Bronchial epithelial cell (primary cell): ENCODE data around the gene EIF4E1B. TPM values are rescaled to one million over a fixed set of nuclear protein-coding genes. Genes with fewer than 3 reads are reported as not detected.
"Not testable (repeated sequence)": the region's sequence is repeated elsewhere in the genome, so short reads cannot be mapped to it uniquely, and the experiment has no call there.

Experiments
- DNase-seq: peaks from one replicate; pipeline ENCODE4 v3.0.0-alpha.2; 2010; ENCODE audit warnings: low read depth
- FAIRE-seq: peaks from 2 replicates; lab custom pipeline; 2011; peaks lifted over from hg19 to GRCh38; lab: Jason Lieb, UNC
- H3K27me3 ChIP-seq: 2 replicates; pipeline ENCODE4 v1.5.1; 2011; ENCODE audit warnings: low read length; ENCODE audit not compliant: control insufficient read depth, insufficient read depth
- H3K36me3 ChIP-seq: 2 replicates; pipeline ENCODE4 v1.5.1; 2011; ENCODE audit warnings: low read length; ENCODE audit not compliant: control insufficient read depth, insufficient read depth
- H3K4me3 ChIP-seq: 2 replicates; pipeline ENCODE4 v1.5.1; 2011; ENCODE audit warnings: mild to moderate bottlenecking, low read depth, low read length, control low read depth
- CTCF ChIP-seq: IDR thresholded peaks from 2 replicates; pipeline ENCODE4 v1.5.1; 2011; ENCODE audit warnings: mild to moderate bottlenecking, moderate library complexity, low read length, control low read depth, inconsistent platforms; ENCODE audit not compliant: insufficient read depth, severe bottlenecking
- total RNA-seq: library from RNA; depleted of rRNA; stranded (reverse); fragments of >200 nt; gene quantifications from 2 replicates; pipeline ENCODE4 v1.2.1, GENCODE V29; 2014

Gene EIF4E1B
- total RNA-seq, 1 donor from 2014 or later: not detected

GRCh38 chr5:176589039-176589769 is 41.3 kb upstream of the EIF4E1B start:
- no peak for TF ChIP-seq CTCF
- no peak for DNase-seq
- no peaks in the 10 kb centered on the region for H3K36me3 ChIP-seq
- H3K27me3 ChIP-seq: no peaks in the 10 kb centered on the region
- FAIRE-seq: no peak
- H3K4me3 ChIP-seq: no peak overlapping the region

GRCh38 chr5:176590035-176590717 is 40.3 kb upstream of the EIF4E1B start:
- FAIRE-seq (no peak), DNase-seq (no peak)
- TF ChIP-seq CTCF: no peak
- no peaks in the 10 kb centered on the region for H3K36me3 ChIP-seq
- no peak overlapping the region for H3K4me3 ChIP-seq
- no peaks in the 10 kb centered on the region for H3K27me3 ChIP-seq

- not testable (repeated sequence) for H3K4me3 ChIP-seq, H3K27me3 ChIP-seq, DNase-seq, H3K36me3 ChIP-seq
- FAIRE-seq: peak; percentile 100
Observed at GRCh38 chr5:176591667-176592066, 38.8 kb upstream of the EIF4E1B start.

GRCh38 chr5:176592573-176592972 is 37.9 kb upstream of the EIF4E1B start:
- no peak for TF ChIP-seq CTCF
- Histone ChIP-seq H3K36me3 (no peaks in the 10 kb centered on the region), H3K4me3 (no peak overlapping the region), H3K27me3 (no peaks in the 10 kb centered on the region)
- no peak for FAIRE-seq
- no peak for DNase-seq

- no peaks in the 10 kb centered on the region for H3K36me3 ChIP-seq
- FAIRE-seq (no peak), DNase-seq (no peak)
- H3K27me3 ChIP-seq: no peaks in the 10 kb centered on the region
- no peak overlapping the region for H3K4me3 ChIP-seq
- TF ChIP-seq CTCF: no peak
Observed at GRCh38 chr5:176593273-176593869, 37.1 kb upstream of the EIF4E1B start.

- FAIRE-seq (no peak), DNase-seq (no peak)
- no peak for TF ChIP-seq CTCF
- no peak overlapping the region for H3K4me3 ChIP-seq
- H3K36me3 ChIP-seq: no peaks in the 10 kb centered on the region
- no peaks in the 10 kb centered on the region for H3K27me3 ChIP-seq
Observed at GRCh38 chr5:176594554-176594953, 35.9 kb upstream of the EIF4E1B start.
